HG03354 (cell line): Measurements from ENCODE around the gene PLA2G2C.
A peak's percentile ranks its signal among the peaks of the same experiment; 100 is the strongest.
"Not testable (repeated sequence)": the region's sequence is repeated elsewhere in the genome, so short reads cannot be mapped to it uniquely, and the experiment has no call there.

ENCODE experiments used
- ATAC-seq: cut with Tn5 transposase; IDR thresholded peaks from one replicate; pipeline ENCODE4 v1.9.1; 2021; ENCODE audit warnings: mild to moderate bottlenecking; ENCODE audit not compliant: unreplicated experiment, poor library complexity, severe bottlenecking

PLA2G2C gene, protein sequence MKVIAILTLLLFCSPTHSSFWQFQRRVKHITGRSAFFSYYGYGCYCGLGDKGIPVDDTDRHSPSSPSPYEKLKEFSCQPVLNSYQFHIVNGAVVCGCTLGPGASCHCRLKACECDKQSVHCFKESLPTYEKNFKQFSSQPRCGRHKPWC

DNA sequence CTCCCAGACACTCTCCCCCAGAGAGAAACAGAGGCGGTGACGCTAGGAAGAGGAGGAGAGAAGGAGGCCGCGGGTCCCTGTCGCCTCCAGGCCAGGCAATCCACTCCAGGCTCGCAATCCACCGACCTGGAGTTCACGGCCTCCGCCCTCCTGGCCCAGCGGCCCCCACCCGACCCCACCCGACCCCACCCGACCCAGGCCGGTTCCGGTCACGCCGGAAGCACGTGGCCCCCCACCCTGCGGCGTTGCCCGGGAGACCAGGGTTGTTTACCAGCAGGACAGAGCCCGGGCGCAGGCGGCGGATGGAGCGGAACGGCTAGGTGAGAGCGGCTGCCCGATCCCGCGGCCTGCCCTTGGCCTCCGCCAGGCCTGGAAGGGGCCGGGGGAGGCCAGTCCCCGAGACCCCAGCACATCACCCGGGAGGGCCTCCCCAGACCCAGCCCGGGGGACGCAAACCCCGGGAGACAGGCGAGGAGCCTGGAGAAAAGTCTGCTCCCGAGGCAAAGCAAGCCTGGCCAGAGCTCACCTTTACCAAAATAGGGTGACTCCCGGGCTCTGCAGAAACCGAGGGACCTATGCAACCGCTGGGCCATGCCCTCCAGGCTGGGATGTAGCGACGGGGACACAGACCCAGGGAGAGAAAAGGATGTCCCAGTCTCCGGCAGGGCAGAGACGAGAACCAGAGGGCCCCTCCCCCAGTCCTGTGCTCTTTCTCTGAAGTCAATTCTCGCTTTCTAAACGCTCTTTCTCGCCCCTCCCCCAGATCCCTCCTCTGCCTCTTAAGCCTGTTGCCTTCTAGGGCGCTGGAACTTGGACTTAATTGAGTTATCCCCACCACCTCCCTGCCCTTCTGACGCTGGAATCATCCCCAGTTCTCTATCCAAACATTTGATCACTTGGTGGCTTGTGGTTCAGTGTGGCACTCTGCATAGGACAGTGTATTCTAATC is at the start of gene PLA2G2C, which contains the start of gene UBXN10:
PLA2G2C (minus strand) TSS at position 685 of the 949 bp plus-strand sequence. CDS start 9,155 bp downstream, outside the sequence.
UBXN10 (plus strand) TSS at position 263 of the 949 bp plus-strand sequence. CDS start 4,466 bp downstream, outside the sequence.
- ATAC-seq: peak; percentile 74

DNA sequence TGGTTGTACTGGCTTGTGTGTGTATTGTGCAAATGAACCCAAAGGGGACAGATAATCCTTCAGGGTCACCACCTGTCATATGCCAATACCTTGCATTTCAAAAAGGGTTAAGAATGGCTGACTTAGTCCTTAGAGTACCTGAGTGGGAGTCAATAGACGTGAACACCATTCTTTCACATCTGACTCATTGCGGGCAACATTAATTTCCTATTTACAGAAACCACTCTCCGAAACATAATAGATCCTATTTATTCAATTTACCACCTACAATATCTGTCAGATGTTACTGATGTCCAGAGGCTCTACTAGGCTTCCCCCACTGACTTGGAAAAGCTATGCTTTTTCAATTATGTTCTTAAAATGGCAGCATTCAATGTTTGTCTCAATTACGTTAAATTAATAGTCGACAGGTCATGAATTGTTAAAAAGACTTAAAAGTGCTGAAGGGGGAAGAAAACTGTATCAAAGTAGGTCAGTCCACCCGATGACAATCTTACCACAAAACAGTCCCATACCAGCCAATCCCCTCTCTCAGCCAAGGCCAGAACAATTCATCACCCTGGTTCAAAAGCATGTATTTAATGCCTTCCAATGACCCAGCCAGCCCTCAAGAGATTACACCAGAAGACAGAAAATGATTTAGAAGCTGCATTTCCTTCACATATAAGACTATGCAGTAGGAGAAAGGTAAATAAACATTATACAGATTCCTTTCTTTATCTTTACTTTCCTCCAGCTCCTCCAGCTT is 48.6 kb upstream of the PLA2G2C start:
- no peak for ATAC-seq

DNA sequence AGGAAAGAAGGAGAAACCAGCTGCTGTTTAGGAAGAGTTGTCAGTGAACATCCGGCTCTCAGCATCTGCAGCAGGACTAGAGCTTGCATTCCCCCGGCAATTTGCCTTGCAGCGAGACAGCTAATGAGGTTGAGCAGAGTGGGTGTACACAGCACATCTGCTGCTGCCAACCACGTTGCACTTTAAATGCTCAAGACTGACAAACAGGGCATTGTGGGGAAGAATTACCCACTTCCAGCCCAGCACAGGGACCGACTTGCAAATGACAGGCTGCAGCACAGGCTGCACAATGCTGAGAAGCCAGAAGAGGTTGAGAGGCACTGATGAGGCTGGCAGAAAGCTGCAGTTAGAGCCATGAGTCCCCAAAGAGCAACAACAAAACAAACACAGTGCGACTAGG is 47.5 kb upstream of the PLA2G2C start:
- ATAC-seq: no peak

DNA sequence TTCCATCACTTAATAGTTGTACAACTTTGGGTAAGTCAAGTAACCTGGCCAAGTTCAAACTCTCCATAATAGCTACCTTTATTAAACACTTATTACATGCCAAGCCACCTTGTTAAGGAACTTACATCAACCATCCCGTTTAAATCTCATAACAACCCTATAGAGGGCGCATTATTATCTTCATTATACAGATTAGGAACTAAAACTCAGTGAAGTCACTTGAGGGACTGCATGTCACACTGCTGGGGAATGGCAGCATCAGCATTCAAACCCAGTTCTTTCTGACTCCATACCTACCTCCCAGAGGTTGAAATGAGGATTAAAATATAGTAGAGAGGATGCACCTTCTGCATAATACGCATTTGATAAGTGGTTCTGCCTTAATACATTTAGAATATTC is 47.1 kb upstream of the PLA2G2C start:
- no peak for ATAC-seq

DNA sequence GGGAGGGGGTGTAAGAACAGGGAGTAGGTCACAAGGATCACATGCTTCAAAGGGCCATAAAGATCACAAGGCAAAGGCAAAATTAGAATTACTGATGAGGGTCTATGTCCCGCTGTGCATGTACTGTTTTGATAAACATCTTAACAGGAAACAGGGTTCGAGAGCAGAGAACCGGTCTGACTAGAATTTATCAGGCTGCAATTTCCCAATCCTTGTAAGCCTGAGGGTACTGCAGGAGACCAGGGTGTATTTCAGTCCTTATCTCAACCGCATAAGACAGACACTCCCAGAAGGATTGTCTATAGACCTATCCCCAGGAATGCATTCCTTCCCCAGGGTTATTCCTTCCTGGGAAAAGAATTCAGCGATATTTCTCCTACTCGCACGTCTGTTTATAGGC is 46.2 kb upstream of the PLA2G2C start:
- not testable (repeated sequence) for ATAC-seq

DNA sequence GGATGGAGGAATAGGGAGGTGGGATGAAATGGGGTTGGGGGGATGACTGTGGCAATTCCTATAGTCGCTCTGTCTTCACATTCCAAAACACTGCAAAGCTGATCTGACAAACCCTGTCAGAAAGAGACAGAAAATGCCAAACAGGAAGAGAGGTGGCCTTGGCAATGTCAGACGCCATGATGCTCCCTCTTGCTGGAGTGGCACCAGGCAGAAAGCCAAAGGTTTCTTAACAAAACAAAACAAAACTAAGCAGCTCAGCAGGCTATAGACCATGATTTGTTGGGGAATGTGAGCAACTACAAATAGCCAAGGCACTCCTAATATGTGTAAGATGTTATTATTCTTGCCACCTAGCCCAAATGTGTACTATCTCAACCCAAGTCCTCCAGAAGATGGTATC is 42.9 kb upstream of the PLA2G2C start:
- ATAC-seq: no peak

DNA sequence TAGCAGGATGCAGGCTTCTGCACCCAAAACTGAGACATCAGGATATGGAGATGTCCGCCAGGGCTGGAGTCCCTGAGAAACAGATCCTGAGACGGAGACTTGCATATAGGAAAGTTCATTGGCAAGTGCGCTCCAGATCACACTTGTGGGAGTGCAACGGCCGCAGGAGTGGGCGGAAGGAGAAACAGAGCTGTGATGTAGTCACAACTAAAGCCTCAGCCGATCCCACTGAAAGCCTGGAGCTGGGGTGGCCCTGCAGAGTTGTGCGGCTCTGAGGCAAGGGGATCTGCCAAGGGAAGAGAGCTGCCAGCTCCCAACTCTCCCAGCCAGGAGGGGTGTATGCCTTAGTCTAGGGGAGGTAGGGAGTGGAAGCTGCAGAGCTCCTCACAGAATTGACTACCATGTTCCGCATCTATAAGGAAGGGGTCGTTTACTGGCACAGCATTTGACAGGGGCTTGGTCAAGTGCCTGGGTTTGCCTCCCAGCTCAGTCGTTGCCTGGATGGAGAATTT is 42.1 kb upstream of the PLA2G2C start:
- no peak for ATAC-seq

DNA sequence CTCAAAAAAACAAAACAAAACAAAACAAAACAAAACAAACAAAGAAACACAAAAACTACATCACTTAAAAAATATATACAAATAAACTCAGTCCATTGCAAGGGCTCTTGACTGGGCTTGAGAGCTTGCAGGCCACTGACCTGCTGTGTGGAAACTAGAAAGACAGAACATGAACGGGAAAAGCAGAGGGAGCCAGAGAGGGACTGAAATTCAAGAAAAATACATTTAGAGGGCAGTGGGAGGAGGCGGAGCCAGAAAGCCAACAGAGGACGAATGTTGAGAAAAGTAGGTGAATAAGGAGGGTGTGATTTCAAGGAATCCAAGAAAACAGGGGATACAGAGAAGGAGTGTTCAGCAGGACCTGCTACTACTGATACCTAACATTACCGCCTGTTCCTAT is 41.4 kb upstream of the PLA2G2C start:
- ATAC-seq: no peak

DNA sequence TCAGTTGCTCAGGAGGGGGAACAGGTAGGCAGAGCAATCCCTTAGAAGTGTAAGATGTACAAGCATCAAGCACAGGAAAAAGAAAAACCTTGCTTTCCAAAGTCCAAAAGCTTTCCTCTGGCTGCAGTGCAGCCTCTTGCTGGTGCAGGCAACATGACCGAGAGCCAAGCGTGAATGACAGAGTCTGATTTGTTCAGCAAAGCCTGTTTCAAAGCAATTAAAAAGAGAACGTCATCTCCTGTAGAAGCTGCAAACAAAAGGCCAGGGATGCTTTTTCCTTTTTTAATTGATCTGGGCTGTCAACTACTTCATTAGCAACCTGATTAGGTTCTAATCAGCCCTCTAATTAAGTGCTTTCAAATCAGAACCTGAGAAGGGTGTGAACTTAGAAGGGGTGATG is 38.2 kb upstream of the PLA2G2C start:
- ATAC-seq: no peak

DNA sequence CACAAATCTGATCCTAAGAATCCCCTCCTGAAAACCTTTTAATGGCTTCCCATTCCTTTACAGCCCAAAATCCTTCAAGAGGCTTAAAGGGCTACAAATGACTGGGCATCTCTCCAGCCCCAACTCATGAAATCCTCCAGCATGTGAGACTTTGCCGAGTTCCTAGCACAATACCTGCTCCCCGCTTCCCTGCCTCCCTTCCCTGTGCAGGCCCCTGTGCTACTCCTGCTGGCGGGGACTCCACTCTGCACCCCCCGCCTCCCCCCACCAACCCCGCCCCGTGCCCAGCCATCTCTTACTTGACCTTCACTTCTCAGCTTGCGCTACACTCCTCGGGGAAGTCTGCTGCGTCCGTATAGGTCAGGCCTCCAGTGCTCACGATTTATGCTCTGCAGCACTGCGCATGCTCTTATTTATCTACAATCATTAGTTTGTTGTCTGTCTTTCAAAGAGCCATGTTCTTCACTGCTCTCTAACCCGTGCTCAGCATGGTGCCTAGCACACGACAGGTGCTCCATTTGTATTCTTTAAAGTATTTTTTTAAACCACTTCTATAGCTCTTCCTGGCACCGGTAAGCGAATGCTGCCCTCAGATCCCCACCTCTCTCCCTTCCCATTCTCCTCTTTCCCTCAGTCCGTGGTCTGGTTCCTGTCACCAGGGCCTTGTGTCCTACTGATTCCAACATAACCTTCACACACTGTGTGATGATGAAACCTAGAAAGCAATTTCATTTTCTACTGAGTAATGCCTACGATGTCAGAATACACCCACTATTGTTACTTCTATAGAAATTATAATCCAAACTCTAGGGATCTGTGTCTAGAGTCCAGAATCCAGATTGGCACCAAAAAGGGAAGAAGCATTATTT is 37.5 kb upstream of the PLA2G2C start:
- no peak for ATAC-seq

DNA sequence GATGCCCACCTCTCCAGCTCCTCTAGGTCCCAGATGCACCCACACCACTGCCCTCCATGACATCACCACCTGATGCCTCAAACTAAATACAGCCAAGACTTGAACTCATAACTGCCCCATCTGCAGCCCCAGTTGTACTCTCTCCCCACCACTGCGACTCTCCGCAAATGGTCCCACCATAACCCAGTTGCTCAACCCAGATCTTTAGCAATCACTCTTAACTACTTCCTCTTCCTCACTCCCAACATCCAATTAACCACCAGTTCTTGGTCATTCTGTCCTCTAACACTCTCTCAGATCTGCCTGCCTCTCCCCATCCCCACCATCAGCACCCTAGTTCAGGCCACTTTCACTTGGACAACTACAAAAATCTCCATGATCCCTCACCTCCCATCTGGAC is 36.8 kb upstream of the PLA2G2C start:
- ATAC-seq: no peak

DNA sequence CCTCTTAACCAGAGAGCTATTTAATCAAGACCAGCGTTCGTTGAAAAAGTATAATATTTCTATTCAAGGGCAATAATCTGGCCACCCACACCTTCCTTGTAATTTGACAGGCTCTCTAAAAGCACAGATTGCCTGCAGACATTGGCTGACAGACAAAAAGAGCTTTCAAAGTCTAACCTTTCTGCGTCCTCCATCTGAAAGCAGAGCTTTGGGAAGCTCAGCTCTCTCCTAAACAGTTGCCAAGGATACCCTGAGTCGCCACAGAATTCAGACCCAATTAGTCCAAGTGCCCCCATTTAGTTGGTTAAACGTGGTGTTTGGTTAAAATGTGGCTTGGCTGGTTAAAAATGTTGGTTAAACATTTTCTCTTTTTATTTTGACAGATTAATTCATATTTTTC is 33.7 kb upstream of the PLA2G2C start:
- no peak for ATAC-seq

DNA sequence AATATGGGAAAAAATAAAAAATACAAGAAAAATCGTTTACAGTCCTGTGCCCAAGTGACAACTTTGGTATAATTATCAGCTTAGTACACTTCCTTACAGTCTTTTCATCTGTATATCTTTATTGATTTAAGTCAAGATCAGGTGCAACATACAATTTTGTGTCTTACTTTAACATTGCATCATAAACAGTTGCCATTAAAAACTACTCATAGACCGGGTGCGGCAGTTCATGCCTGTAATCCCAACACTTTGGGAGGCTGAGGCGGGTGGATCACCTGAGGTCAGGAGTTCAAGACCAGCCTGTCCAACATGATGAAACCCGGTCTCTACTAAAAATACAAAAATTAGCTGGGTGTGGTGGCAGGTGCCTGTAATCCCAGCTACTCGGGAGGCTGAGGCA is 32.7 kb upstream of the PLA2G2C start:
- not testable (repeated sequence) for ATAC-seq

DNA sequence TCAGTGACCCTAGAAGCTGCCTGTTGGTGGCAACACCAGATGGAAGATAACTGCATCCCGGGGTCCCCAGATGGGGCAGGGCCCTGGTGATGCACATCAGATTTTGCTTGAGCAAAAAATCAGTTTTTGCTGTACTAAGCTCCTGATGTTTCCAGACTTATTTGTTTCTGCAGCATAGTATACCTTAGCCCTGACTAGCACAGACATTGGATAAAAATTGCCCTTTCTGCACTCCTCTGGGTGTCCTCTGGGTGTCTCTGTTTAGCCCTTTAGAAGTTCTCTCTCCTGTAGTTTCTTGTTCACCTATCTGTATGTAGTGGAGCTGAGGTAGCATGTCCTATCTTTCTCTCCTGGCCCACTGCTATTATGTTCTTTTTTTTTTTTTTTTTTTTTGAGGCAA is 30.3 kb upstream of the PLA2G2C start:
- ATAC-seq: no peak

DNA sequence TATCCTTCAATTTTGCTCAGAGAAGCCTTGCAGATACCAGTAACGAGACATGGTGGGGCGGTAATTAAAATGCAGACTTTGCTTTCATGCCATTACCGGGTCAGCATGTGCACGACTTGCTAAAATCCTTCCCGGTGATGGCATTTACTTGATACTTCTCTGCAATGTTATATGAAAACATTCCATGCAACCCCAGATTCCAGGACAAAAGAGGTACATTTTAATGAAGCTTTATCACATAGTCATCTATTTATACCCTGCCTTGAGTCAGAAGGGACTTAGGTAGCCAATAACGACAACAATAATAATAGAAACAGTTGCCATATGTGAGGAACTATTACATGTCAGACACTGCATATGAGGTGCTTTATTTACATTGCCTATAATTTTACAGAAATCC is 29.4 kb upstream of the PLA2G2C start:
- ATAC-seq: no peak

DNA sequence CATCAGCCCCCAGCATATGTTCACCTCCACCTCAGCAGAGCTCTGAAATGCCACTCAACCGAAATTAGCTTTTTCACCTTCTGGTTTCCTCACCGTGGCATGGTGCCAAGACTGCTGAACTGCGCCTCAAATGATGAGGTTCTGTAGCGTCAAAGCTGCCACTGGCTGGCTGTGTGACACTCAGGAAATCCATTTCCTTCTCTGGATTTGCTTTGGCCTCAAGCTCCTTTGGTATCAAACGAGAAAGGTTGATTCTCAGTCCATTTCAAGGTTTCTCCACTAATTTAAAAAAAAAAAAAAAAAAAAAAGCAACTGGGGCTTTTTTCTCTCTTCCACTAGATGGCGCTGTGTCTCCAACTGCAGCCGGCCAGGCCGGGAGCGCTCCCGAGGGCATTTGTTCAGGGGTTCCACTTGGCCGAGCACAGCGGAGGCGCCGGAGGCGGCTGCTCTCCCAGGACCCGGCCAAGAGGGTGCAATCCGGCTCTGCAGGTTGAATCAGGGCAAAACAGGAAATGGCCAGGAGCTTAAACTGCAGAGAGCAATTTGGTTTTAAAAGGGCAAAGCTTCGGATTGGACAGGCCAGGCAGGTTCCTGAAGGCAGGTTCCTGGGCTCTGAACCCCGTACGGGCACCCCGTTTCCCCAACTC is 26.5 kb upstream of the PLA2G2C start:
- no peak for ATAC-seq

DNA sequence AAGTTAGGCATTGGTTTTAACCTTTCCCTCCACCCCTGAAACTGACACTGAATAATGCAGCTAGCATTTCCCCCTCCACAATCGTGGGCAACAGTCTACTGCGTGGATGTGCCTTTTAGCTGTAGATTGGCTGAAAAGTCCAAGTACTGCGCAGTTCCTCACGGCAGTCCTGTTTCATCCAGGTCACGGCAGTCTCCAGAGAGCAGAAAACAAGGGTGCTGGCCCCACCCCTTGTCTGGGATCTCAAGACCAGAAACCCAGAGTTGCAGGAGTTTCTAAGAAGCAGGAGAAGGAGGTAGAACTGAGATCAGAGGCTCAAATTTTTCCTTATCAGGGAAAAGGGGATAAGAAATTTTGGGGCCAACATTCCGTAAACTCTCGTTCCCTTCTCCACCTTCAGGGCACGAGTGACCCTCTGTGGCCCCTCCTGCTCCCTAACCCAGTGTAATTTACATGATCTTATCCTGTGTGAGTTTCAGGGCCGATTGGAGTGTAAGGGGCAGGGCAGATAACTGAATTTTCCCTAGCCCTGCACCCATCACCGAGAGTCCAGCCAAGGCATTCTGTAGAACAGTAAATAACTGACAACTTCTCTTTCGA is 25.9 kb upstream of the PLA2G2C start:
- ATAC-seq: no peak

DNA sequence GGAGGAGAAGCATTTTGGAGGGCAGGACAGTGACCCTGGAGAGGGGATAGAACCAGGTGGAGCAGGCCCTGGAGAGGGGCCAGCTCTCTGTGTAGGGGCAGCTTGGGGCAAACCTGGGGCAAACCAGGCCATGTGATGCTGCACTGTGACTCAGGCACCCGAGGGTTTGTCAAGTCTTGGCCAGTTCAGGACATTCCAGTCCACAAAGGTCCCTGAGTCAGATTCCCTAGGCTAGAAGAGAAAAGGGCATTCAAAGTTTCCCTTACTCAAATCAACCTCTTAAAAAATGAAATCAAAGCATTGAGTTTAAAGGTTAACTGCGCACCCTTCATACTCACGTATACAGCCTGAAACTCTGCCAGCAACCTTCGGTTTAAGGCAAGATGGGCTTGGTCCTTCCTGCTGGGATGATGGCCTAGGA is 25.2 kb upstream of the PLA2G2C start:
- no peak for ATAC-seq
